ENCODE results near the gene HPX. TPM values are rescaled to one million over a fixed set of nuclear protein-coding genes. Genes with fewer than 3 reads are reported as not detected.
"Not testable (repeated sequence)": the region's sequence is repeated elsewhere in the genome, so short reads cannot be mapped to it uniquely, and the experiment has no call there.

Gene HPX
- total RNA-seq, 1 donor from 2014 or later, result not detected

DNA sequence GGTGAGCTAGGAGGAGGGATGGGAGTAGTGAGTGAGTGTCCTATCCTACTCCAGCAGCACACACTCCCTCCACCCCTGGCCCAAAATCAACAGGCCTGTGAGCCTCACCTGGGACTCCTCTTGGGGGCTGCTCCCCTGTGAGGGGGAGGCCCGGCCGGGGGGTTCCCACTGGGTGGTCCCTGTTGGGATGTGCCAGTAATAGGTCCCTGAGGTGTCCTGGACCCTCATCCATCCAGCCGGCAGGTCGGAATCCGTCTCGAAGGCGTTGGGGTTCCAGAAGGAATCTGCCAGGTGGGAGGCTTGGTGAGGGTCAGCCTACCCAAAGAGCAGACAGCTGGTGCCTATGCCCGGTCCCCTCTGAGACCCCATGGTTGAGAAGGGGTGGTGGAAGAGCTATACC, 37.2 kb downstream of the HPX start:
- no peaks in the 10 kb centered on the region for H3K27me3 Mint-ChIP-seq
- peak overlapping the region; percentile 85 for H3K4me3 Mint-ChIP-seq
- peaks cover 60% of the 10 kb centered on the region for H3K4me1 Mint-ChIP-seq
- H3K9me3 Mint-ChIP-seq, result no peaks in the 10 kb centered on the region
- intact Hi-C loops (cut with micrococcal nuclease), result loop anchor here (5.0 kb wide), 2 partner anchors 34 to 279 kb away; partner anchors contain the start of gene MRPL17
- DNase-seq, result no peak
- H3K27ac Mint-ChIP-seq, result peak overlapping the region; percentile 96
- H3K36me3 Mint-ChIP-seq (ENCODE audit: low read depth), result peaks cover 27% of the 10 kb centered on the region

DNA sequence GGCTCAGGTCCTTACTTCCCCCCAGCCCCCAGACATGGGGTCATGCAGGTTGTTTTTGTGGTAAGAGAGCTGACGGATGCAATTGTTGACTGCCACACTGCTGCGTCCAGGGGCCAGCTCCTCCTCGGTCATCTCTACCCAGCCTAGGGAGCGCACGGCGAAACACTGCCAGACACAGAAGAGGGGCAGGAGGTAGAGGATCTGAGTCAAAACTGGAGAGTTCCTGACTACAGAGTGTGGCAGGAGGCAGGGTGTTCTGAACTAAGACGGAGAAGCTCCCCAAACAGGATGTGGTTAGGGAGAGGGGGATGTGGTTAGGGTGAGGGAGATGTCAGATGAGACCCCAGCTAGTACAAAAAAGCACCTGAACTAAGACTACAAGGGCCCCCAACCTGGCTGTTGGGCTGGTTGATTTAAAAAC, 38.2 kb downstream of the HPX start:
- Mint-ChIP-seq H3K27me3 (no peaks in the 10 kb centered on the region), H3K36me3 (ENCODE audit: low read depth) (peaks cover 33% of the 10 kb centered on the region), H3K4me1 (peaks cover 57% of the 10 kb centered on the region), H3K4me3 (peak overlapping the region; percentile 85), H3K9me3 (no peaks in the 10 kb centered on the region), H3K27ac (peak overlapping the region; percentile 96)
- intact Hi-C loops (cut with micrococcal nuclease), result loop anchor here (1.0 to 5.0 kb wide), 5 partner anchors 11 to 280 kb away; partner anchors contain the start of genes MRPL17 and SMPD1
- peak; percentile 95 for DNase-seq

DNA sequence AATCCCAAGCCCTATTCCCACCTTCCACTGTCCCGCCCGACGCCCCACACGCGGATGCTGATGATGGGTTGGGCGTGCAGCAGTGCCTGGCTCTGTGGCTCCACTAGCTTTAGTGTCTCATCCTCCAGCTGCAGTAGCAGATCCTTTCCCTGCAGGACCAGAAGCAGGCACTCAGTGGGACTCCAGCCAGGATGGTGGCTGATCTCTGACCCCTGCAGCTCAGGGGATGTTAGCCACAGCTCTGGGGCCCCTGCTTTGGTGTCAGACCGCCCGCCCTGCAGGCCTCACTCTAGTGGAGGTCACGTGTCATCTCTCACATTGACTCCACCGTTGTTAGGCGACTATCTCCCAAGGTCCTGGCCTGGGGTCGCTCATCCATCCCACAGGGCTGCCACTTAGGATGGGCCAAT, 38.7 kb downstream of the HPX start:
- Mint-ChIP-seq H3K9me3 (no peaks in the 10 kb centered on the region), H3K36me3 (ENCODE audit: low read depth) (peaks cover 38% of the 10 kb centered on the region), H3K27me3 (no peaks in the 10 kb centered on the region), H3K4me1 (peaks cover 55% of the 10 kb centered on the region), H3K4me3 (peak overlapping the region; percentile 85), H3K27ac (peak overlapping the region; percentile 96)
- peak; percentile 80 for DNase-seq
- intact Hi-C loops (cut with micrococcal nuclease), result loop anchor here (1.0 to 5.0 kb wide), 5 partner anchors 11 to 280 kb away; partner anchors contain the start of genes MRPL17 and SMPD1

DNA sequence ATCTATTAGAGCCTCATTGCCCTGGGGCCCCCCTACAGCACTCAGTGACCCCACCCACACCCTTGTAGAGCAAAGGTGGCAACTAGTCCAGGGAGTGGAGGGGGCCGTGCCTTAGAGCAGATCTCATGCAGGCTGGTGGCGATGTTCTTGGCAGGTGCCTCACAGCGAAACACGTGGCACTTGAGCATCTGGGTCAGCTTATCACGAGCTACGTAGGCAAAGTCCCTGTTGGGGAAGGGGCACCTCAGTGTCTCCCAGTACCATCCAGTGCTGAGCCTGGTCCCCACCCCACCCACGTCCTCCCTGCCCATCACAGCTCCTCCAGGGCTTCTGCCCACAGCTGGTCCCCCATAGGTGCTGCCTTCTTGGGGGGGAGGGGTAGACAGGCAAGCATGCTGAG, 39.3 kb downstream of the HPX start:
- H3K4me3 Mint-ChIP-seq, result no peak overlapping the region
- no peaks in the 10 kb centered on the region for H3K27me3 Mint-ChIP-seq
- no peaks in the 10 kb centered on the region for H3K9me3 Mint-ChIP-seq
- peak overlapping the region; percentile 96 for H3K27ac Mint-ChIP-seq
- no peak for DNase-seq
- intact Hi-C loops (cut with micrococcal nuclease), result loop anchor here (5.0 kb wide), 2 partner anchors 36 to 281 kb away; partner anchors contain the start of gene MRPL17
- peaks cover 41% of the 10 kb centered on the region for H3K36me3 Mint-ChIP-seq (ENCODE audit: low read depth)
- peaks cover 49% of the 10 kb centered on the region for H3K4me1 Mint-ChIP-seq

DNA sequence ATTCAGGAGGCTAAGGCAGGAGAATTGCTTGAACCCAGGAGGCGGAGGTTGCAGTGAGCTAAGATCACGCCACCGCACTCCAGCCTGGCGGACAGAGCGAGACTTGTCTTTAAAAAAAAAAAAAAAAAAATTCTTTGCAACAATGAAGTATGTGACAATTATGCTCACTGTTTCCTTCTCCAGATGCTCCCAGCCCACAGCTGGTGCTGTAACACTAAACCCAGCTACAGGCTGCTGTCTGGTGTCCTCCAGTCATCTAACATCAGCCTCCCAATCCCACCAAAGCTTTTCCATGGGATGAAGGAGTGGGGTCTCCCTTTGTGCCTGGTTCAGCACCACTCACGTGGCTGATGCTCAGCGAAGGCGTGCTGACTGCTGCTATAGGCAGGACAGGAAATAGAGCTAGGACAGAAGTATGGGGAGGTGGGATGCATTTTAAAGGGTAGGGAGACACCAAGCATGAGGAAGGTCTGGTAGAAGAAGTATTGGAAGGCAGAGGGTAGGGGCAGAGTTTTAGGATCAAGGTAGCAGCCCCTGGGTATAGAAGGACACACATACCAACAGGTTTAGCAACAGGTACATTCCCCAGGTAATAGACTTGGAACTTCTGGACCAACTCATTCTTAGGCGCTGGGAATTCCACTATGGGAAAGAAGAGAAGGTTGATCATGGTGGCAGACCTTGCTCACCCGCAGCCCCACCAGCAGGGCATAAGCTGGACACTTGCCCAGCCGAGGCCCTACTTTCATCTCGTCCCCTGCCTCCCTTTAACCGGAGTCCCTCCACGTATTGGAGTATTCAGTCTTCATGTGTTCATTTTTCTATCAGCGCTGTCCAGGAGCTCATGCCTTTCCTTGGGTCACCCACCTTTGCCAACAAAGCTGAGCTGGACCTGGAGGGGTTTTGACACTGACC, 40.1 kb downstream of the HPX start:
- intact Hi-C loops (cut with micrococcal nuclease), result loop anchor here (5.0 kb wide), 2 partner anchors 37 to 282 kb away; partner anchors contain the start of gene MRPL17
- peaks cover 45% of the 10 kb centered on the region for H3K4me1 Mint-ChIP-seq
- no peak for DNase-seq
- H3K9me3 Mint-ChIP-seq, result no peaks in the 10 kb centered on the region
- H3K36me3 Mint-ChIP-seq (ENCODE audit: low read depth), result peaks cover 46% of the 10 kb centered on the region
- no peaks in the 10 kb centered on the region for H3K27me3 Mint-ChIP-seq
- peak overlapping the region; percentile 24 for H3K4me3 Mint-ChIP-seq
- no peak overlapping the region for H3K27ac Mint-ChIP-seq

DNA sequence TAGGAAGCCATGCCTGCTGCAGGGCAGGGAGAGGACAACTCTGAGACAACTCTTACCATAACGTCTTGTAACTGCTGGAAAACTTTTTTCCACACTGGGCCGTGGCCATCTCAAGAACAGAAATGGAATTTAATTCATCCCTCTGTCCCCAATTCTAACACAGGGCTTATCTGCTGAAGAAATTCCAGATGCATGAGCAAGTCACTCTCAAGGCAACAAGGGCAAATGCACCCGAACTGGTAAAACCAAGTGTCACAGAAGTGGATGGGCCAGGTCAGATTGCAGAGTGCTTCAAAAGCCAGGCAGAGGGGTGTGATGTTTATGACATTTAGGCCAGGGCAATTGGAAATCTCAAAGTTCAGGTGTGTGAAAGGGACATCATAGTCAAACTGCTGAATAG, 43.2 kb downstream of the HPX start:
- Mint-ChIP-seq H3K9me3 (no peaks in the 10 kb centered on the region), H3K27me3 (no peaks in the 10 kb centered on the region), H3K4me3 (no peak overlapping the region), H3K4me1 (peaks cover 26% of the 10 kb centered on the region), H3K27ac (no peak overlapping the region), H3K36me3 (ENCODE audit: low read depth) (peaks cover 61% of the 10 kb centered on the region)
- no peak for DNase-seq
- intact Hi-C loops (cut with micrococcal nuclease), result no loop called here

DNA sequence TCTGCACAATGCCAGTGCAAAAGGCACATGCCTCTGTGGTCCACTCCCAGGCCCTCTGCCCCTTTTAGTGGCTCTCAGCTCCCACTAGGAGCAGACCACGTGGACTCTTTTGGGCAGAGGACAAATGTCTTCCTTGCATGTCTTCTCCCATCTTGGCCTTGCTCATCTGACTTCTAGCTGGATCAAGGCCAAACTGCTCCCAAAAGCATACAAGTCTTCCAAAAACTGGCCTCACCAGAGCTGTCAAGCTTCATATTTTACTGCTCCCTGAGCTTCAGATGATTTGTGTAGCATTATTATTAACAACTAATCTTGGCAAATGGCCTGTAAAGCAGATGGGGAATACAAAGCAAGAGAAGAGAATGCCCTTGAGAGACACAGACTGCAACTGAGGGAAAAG, 43.6 kb downstream of the HPX start:
- Mint-ChIP-seq H3K4me1 (peaks cover 22% of the 10 kb centered on the region), H3K9me3 (no peaks in the 10 kb centered on the region), H3K4me3 (no peak overlapping the region), H3K27me3 (no peaks in the 10 kb centered on the region), H3K36me3 (ENCODE audit: low read depth) (peaks cover 61% of the 10 kb centered on the region), H3K27ac (no peak overlapping the region)
- intact Hi-C loops (cut with micrococcal nuclease), result no loop called here
- peak; percentile 54 for DNase-seq

DNA sequence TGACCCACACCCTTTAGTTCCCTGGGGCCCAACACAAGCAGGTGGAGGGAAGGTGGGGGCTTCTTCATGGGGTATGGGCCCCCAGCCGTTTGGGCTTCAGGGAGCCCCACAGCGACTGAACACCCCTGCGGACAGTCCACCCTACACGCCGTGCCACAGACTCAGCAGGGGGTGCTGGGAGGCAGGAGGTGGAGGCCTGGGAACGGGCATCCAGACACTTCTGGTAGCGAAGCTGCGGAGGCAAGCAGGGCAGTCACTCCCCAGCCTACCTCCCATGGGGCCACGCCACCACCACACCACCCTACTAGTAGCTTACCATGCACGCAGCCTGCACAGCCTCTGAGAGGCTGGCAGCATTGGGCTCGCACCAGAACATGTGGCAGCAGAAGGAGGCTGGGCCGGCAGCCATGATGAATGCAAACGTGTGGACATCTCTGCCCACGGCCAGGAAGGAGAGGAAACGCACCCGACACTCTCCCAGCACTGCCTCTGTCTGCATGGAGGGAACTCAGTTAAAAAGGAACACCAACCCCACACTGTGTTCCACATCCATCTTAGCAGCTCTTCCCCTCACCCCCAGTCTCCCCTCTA, 45.2 kb downstream of the HPX start:
- peaks cover 61% of the 10 kb centered on the region for H3K36me3 Mint-ChIP-seq (ENCODE audit: low read depth)
- H3K4me3 Mint-ChIP-seq, result no peak overlapping the region
- intact Hi-C loops (cut with micrococcal nuclease), result no loop called here
- H3K9me3 Mint-ChIP-seq, result no peaks in the 10 kb centered on the region
- H3K4me1 Mint-ChIP-seq, result peaks cover 23% of the 10 kb centered on the region
- no peak for DNase-seq
- H3K27ac Mint-ChIP-seq, result no peak overlapping the region
- H3K27me3 Mint-ChIP-seq, result no peaks in the 10 kb centered on the region

DNA sequence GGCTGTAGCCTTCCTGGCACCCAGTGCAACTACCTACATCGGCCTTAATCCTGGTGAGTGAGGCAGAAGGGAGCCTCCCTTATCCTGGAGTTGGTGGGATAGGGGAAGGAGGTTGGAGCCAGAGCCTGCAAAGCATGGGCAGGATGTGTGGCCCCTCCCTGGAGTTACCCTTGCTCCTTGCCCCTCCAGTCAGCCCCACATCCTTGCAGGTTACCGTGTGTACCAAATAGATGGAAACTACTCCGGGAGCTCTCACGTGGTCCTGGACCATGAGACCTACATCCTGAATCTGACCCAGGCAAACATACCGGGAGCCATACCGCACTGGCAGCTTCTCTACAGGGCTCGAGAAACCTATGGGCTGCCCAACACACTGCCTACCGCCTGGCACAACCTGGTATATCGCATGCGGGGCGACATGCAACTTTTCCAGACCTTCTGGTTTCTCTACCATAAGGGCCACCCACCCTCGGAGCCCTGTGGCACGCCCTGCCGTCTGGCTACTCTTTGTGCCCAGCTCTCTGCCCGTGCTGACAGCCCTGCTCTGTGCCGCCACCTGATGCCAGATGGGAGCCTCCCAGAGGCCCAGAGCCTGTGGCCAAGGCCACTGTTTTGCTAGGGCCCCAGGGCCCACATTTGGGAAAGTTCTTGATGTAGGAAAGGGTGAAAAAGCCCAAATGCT, 46.7 kb downstream of the HPX start:
- peak; percentile 55 for DNase-seq
- H3K9me3 Mint-ChIP-seq, result no peaks in the 10 kb centered on the region
- peaks cover 32% of the 10 kb centered on the region for H3K4me1 Mint-ChIP-seq
- H3K27ac Mint-ChIP-seq, result no peak overlapping the region
- intact Hi-C loops (cut with micrococcal nuclease), result no loop called here
- H3K4me3 Mint-ChIP-seq, result no peak overlapping the region
- H3K27me3 Mint-ChIP-seq, result no peaks in the 10 kb centered on the region
- peaks cover 49% of the 10 kb centered on the region for H3K36me3 Mint-ChIP-seq (ENCODE audit: low read depth)

DNA sequence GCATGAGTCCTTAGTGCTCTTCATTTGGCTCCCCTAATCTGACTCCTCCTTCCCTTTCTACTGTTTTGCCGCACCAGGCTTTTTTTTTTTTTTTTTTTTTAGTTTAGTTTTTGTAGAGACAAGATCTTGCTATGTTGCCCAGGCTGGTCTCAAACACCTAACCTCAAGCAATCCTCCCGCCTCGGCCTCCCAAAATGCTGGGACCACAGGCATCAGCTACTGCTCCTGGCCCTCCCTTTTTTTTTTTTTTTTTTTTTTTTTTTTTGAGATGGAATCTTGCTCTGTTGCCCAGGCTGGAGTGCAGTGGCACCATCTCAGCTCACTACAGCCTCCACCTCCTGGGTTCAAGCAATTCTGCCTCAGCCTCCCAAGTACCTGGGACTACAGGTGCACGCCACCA, 48.5 kb downstream of the HPX start:
- H3K9me3 Mint-ChIP-seq; H3K27me3 Mint-ChIP-seq; intact Hi-C loops (cut with micrococcal nuclease); H3K4me3 Mint-ChIP-seq; H3K27ac Mint-ChIP-seq; DNase-seq: not testable (repeated sequence)
- Mint-ChIP-seq H3K4me1 (peaks cover 32% of the 10 kb centered on the region), H3K36me3 (ENCODE audit: low read depth) (peaks cover 32% of the 10 kb centered on the region)

DNA sequence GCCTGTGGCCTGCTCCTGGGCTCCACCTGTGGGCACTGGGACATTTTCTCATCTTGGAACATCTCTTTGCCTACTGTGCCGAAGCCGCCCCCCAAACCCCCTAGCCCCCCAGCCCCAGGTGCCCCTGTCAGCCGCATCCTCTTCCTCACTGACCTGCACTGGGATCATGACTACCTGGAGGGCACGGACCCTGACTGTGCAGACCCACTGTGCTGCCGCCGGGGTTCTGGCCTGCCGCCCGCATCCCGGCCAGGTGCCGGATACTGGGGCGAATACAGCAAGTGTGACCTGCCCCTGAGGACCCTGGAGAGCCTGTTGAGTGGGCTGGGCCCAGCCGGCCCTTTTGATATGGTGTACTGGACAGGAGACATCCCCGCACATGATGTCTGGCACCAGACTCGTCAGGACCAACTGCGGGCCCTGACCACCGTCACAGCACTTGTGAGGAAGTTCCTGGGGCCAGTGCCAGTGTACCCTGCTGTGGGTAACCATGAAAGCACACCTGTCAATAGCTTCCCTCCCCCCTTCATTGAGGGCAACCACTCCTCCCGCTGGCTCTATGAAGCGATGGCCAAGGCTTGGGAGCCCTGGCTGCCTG, 49.2 kb downstream of the HPX start:
- H3K4me3 Mint-ChIP-seq, result peak overlapping the region; percentile 85
- H3K36me3 Mint-ChIP-seq (ENCODE audit: low read depth), result peaks cover 27% of the 10 kb centered on the region
- no peak overlapping the region for H3K27ac Mint-ChIP-seq
- DNase-seq, result peak; percentile 57
- intact Hi-C loops (cut with micrococcal nuclease), result loop anchor here (2.0 kb wide), 2 partner anchors 51 to 221 kb away; partner anchors contain the start of gene TAF10
- H3K4me1 Mint-ChIP-seq, result peaks cover 32% of the 10 kb centered on the region
- no peaks in the 10 kb centered on the region for H3K9me3 Mint-ChIP-seq
- no peaks in the 10 kb centered on the region for H3K27me3 Mint-ChIP-seq

DNA sequence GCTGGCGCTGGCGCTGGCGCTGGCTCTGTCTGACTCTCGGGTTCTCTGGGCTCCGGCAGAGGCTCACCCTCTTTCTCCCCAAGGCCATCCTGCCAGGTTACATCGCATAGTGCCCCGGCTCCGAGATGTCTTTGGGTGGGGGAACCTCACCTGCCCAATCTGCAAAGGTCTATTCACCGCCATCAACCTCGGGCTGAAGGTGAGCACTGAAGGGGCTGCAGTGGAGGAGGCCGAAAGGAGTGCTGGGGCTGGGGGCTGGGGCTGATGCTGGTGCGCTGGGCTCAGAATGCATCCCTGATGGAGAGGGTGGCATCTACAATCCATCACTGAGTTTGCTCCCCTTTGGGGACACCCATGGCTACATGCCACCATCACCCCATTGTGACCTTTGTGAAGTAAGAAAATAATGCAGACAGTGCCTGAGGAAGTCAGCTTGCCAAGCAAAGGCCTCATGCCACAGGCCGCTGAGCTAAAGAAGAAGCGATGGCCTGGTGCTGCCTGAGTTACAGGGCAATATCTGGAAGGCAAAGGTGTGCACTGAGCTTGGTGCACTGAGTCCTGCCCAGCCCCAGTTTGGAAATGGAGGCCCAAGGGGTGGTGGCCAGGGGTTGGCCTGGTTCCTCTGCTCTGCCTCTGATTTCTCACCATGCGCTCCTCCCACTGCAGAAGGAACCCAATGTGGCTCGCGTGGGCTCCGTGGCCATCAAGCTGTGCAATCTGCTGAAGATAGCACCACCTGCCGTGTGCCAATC, 49.9 kb downstream of the HPX start:
- no peak for DNase-seq
- peaks cover 23% of the 10 kb centered on the region for H3K36me3 Mint-ChIP-seq (ENCODE audit: low read depth)
- H3K9me3 Mint-ChIP-seq, result no peaks in the 10 kb centered on the region
- H3K27ac Mint-ChIP-seq, result peak overlapping the region; percentile 51
- intact Hi-C loops (cut with micrococcal nuclease), result loop anchor here (1.0 to 2.0 kb wide), 7 partner anchors 11 to 222 kb away; partner anchors contain the start of genes APBB1, ARFIP2, FHIP1B and TAF10
- H3K4me1 Mint-ChIP-seq, result peaks cover 30% of the 10 kb centered on the region
- H3K27me3 Mint-ChIP-seq, result no peaks in the 10 kb centered on the region
- peak overlapping the region; percentile 85 for H3K4me3 Mint-ChIP-seq
